Measurements from ENCODE around the gene TARDBP. TPM values are rescaled to one million over a fixed set of nuclear protein-coding genes. Genes with fewer than 3 reads are reported as not detected.

Gene TARDBP
- total and polyA plus RNA-seq, 9 of the 15 experiments (the other 6 are each of a cell fraction or from before 2014, with no cell fraction given), result 122 to 515 (median 243) TPM

DNA sequence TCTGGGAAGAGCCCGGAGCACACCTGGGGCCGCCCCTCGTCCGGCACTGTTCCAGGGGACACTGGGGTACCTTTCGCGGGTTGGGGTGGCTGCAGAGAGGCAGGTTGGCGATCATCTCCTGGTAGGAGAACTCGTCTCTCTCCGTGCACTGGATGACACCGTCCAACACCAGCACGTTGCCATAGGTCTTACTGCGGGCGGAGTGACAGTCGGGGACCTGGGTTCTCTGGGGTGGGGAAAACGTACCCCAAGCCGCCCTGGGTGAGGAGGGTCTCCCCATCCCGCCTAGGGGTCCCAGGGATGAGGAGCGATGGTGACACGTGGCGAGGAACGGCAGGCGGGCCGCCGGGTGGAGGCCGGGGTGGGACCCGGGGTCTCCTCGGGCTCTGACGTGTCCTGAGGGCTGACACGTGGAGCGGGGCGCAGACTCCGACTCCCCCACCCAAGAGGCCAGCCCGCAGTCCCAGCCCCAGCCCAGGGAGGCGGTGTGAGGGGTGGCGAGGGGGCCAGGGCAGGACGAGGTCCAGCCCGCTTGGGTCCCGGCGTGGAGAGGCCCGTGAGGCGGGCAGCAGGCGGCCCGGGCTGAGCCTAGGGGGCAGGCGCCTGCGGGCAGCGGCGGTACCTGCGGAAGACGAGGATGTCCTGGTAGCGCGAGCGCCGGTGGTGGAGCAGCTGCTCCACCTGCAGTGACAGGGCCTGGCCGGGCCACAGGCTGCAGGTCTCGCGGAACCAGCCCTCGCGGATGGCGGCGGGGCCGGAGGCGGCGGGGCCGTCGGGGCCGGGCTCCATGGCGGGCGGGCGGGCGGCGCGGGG, 46.9 kb downstream of the TARDBP start (continued):
- TF ChIP-seq, protein P1, sequence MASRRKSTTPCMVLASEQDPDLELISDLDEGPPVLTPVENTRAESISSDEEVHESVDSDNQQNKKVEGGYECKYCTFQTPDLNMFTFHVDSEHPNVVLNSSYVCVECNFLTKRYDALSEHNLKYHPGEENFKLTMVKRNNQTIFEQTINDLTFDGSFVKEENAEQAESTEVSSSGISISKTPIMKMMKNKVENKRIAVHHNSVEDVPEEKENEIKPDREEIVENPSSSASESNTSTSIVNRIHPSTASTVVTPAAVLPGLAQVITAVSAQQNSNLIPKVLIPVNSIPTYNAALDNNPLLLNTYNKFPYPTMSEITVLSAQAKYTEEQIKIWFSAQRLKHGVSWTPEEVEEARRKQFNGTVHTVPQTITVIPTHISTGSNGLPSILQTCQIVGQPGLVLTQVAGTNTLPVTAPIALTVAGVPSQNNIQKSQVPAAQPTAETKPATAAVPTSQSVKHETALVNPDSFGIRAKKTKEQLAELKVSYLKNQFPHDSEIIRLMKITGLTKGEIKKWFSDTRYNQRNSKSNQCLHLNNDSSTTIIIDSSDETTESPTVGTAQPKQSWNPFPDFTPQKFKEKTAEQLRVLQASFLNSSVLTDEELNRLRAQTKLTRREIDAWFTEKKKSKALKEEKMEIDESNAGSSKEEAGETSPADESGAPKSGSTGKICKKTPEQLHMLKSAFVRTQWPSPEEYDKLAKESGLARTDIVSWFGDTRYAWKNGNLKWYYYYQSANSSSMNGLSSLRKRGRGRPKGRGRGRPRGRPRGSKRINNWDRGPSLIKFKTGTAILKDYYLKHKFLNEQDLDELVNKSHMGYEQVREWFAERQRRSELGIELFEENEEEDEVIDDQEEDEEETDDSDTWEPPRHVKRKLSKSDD (conservative IDR thresholded peaks at IDR 0.05; ENCODE audit: low read length), result no peak
- TF ChIP-seq SRSF1 (IDR thresholded peaks at IDR 0.05; ENCODE audit: low read depth, low read length), result no peak
- TF ChIP-seq ZNF263 (CRISPR knock-in tag; IDR thresholded peaks at IDR 0.05; ENCODE audit: borderline replicate concordance), result no peak
- TF ChIP-seq ZNF696 (CRISPR knock-in tag; conservative IDR thresholded peaks at IDR 0.05), result no peak
- TF ChIP-seq, protein P2, sequence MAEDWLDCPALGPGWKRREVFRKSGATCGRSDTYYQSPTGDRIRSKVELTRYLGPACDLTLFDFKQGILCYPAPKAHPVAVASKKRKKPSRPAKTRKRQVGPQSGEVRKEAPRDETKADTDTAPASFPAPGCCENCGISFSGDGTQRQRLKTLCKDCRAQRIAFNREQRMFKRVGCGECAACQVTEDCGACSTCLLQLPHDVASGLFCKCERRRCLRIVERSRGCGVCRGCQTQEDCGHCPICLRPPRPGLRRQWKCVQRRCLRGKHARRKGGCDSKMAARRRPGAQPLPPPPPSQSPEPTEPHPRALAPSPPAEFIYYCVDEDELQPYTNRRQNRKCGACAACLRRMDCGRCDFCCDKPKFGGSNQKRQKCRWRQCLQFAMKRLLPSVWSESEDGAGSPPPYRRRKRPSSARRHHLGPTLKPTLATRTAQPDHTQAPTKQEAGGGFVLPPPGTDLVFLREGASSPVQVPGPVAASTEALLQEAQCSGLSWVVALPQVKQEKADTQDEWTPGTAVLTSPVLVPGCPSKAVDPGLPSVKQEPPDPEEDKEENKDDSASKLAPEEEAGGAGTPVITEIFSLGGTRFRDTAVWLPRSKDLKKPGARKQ (CRISPR knock-in tag; IDR thresholded peaks at IDR 0.05), result no peak
- TF ChIP-seq, protein P3, sequence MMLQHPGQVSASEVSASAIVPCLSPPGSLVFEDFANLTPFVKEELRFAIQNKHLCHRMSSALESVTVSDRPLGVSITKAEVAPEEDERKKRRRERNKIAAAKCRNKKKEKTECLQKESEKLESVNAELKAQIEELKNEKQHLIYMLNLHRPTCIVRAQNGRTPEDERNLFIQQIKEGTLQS (IDR thresholded peaks at IDR 0.05), result no peak
- TF ChIP-seq, protein P3 (CRISPR knock-in tag; conservative IDR thresholded peaks at IDR 0.05), result no peak
- TF ChIP-seq, protein P4, sequence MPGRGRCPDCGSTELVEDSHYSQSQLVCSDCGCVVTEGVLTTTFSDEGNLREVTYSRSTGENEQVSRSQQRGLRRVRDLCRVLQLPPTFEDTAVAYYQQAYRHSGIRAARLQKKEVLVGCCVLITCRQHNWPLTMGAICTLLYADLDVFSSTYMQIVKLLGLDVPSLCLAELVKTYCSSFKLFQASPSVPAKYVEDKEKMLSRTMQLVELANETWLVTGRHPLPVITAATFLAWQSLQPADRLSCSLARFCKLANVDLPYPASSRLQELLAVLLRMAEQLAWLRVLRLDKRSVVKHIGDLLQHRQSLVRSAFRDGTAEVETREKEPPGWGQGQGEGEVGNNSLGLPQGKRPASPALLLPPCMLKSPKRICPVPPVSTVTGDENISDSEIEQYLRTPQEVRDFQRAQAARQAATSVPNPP (IDR thresholded peaks at IDR 0.05; ENCODE audit: borderline replicate concordance, insufficient read depth, insufficient read length), result no peak

Measured in K562 (cell line).